Hepatocyte (in vitro differentiated cells): ENCODE measurements around the gene HMGB4.

Experiments used
- CTCF ChIP-seq: fragments of 200-600 bp; sonication (generic); IDR thresholded peaks from 2 replicates; pipeline ENCODE4 v1.5.1; 2016; ENCODE audit warnings: antibody characterized with exemption, mild to moderate bottlenecking; ENCODE audit not compliant: poor library complexity
- EZH2 ChIP-seq: fragments of 200-600 bp; sonication (generic); IDR thresholded peaks from 2 replicates; pipeline ENCODE4 v1.6.1; 2016; ENCODE audit warnings: antibody characterized with exemption, mild to moderate bottlenecking, borderline replicate concordance

GRCh38 chr1:33826311-33826710, 37.6 kb upstream of the HMGB4 start:
- no peak for TF ChIP-seq CTCF
- no peak for TF ChIP-seq EZH2
